Fibroblast of pulmonary artery (primary cell): ENCODE measurements around the gene MACROD2.

Experiments
- DNase-seq: peaks from one replicate; pipeline ENCODE4 v3.0.0-alpha.2; 2010; ENCODE audit warnings: low read depth
- H3K4me3 ChIP-seq: replicated peaks from 2 replicates; pipeline ENCODE4 v1.5.1; 2011; ENCODE audit warnings: low read depth, mild to moderate bottlenecking, control low read depth, low read length, moderate library complexity
- TF ChIP-seq, protein P1 (sequence below): IDR thresholded peaks from 2 replicates; pipeline ENCODE4 v1.5.1; 2011; ENCODE audit warnings: mild to moderate bottlenecking, control low read depth, low read length, inconsistent platforms; ENCODE audit errors: missing control alignments

The MACROD2 gene

DNA sequence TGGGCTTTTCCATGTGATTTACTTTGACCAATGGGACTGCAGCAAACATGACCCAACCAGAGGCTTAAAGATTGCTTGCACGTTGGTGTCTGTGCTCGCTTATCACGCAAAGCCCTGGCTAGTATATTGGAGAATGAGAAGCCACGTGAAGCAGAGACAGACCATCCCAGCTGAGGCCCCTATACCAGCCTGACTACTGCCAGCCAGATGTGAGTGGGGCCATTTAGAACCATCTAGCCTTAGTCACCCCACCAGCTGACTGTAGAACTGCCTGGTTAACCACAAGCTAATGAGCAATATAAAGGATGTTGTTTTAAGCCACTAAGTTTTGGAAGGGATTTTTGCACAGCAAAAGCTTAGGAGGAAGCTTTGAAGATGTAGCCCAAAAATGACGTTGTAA lies 74.5 kb downstream of the MACROD2 start:
- DNase-seq = no peak
- TF ChIP-seq, protein P1, sequence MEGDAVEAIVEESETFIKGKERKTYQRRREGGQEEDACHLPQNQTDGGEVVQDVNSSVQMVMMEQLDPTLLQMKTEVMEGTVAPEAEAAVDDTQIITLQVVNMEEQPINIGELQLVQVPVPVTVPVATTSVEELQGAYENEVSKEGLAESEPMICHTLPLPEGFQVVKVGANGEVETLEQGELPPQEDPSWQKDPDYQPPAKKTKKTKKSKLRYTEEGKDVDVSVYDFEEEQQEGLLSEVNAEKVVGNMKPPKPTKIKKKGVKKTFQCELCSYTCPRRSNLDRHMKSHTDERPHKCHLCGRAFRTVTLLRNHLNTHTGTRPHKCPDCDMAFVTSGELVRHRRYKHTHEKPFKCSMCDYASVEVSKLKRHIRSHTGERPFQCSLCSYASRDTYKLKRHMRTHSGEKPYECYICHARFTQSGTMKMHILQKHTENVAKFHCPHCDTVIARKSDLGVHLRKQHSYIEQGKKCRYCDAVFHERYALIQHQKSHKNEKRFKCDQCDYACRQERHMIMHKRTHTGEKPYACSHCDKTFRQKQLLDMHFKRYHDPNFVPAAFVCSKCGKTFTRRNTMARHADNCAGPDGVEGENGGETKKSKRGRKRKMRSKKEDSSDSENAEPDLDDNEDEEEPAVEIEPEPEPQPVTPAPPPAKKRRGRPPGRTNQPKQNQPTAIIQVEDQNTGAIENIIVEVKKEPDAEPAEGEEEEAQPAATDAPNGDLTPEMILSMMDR = no peak
- H3K4me3 ChIP-seq = no peak overlapping the region

DNA sequence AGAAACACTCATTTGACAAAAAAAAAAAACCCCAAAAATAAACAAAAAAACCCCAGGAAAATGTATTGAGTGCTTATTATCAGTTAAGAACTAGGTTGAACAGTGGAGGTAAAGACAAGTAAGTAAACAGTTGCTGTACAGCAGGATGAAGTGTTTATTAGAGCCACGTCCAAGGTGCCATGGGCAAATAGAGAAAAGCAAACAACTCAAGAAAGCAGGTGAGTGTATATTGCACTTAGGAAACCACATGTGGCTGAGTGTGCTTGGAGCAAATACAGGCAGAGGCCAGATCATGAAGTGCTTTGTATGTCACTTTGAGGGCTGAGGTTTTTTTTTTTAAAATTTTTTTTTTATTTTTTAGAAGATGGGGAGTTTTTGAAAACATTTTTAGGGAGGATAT lies 98.3 kb downstream of the MACROD2 start:
- DNase-seq = no peak
- H3K4me3 ChIP-seq = no peak overlapping the region
- TF ChIP-seq, protein P1 = no peak

DNA sequence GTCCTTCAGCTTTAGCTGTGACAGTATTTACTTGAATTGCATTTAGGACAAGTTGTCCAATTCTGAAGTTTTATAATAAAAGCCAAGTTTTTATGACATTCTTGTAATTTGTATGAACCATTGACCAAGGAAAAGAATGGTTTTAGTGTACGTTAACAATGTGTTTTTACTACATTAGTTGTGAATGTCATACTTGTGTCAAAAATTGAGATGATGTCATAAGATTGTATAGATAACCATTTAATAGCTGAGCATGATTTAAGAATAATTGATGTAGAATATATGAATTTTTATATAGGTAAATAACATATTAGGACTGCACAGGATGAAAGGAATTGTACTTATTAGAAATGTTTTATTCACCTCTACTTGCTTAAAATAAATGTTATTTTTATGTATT lies 102.9 kb downstream of the MACROD2 start:
- no peak for DNase-seq
- H3K4me3 ChIP-seq = no peak overlapping the region
- TF ChIP-seq, protein P1 = no peak

DNA sequence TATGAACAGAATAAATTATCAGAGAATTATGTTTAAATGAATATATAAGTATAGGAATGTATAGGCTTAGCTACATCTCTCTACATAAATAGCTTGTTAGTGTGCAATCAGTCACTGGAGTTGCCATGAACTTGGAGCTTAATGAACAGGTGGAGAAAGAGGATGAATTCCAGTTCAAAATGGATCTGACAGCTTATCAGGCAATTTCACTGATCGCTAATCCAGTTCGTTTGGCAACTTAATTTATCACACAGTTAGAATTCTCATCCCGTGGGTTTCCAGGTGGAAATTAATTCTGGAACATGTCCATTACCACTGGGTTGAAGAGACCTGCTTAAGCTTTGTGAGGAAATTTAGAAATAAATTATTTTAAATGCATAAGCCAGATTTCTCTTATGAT lies 118.1 kb downstream of the MACROD2 start:
- TF ChIP-seq, protein P1 = no peak
- no peak for DNase-seq
- no peak overlapping the region for H3K4me3 ChIP-seq

DNA sequence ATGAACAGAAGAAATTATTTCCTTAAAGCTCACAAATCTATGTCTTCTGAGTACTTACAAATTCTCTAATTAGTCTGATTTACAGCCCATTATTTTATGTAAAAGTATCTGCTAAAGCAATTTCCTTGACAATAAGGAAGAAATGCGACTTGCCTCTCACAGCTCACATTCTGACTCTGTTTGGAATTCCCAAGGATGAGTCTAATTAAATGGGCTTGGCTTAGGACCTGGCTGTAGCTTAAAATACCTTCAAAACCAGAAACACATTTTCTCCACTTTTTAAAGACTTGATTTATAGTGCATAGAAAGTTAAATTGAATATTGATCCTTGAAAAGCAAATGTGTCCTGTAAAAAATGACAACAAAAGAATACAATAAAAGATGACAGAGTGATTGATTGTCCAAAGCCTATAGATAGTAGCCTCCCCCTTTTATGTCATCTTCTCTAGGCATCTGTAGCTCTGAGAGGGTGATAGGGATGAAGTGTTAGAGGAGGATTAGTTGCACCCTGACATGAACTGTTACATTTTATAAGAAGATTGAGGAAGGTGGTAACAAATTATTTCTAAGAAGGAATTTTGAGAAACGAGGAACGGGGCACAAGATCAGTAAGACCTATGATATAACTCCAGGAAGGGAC lies 118.9 kb downstream of the MACROD2 start:
- TF ChIP-seq, protein P1 = no peak
- DNase-seq = no peak
- H3K4me3 ChIP-seq = no peak overlapping the region

DNA sequence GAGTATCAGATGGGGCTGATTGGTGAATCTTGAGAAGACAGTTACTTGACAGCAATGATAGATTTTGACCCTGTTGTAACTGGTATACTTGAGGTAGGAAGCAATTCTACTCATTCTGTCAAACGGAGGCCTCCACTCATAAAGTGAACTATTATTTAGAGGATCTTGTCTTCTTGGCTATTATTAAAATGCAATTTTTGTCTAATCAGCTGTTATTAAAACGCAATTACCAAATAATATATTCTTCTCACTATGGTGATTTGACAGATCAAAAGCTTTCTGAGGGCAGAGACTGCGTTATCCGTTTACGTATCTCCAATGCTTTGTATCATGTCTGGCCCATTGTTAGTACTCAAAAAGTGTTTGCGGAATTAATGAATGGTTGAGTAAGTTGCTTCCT lies 120.7 kb downstream of the MACROD2 start:
- no peak overlapping the region for H3K4me3 ChIP-seq
- DNase-seq = no peak
- TF ChIP-seq, protein P1 = no peak

DNA sequence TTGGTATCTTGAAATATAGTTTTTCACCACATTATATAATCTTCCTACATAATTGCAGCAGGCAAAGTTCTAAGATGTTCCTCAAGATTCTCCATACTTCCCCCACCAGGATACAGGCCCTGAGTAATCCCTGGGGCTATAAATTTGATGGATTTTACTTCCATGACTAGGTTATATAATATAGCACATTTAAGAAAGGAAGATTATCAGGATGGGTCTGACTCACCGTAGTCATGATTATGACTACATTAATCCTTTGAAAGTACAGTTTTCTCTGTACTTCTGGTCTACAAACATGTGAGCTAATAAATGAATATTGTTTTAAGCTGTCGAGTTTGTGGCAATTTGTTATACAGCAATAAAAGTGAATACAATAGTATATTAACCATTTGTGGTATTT lies 122.5 kb downstream of the MACROD2 start:
- TF ChIP-seq, protein P1 = no peak
- no peak for DNase-seq
- H3K4me3 ChIP-seq = no peak overlapping the region
